Panc1 (cell line): ENCODE data around the gene HYAL2. TPM values are rescaled to one million over a fixed set of nuclear protein-coding genes. Genes with fewer than 3 reads are reported as not detected.

Experiments
- ATAC-seq: fragments of 200-7000 bp; cut with Tn5 transposase; 2 replicates; pipeline ENCODE4 v1.9.1; 2020; ENCODE audit warnings: mild to moderate bottlenecking, moderate library complexity
- BruUV-seq: library from RNA; stranded (reverse); fragments of 400-500 nt; replicated peaks from 2 replicates; lab custom pipeline; 2021; lab: Mats Ljungman, UMichigan
- CTCF ChIA-PET: fragments of 300-600 bp; sonication (Branson Sonifier 250); formaldehyde crosslinking; loops from one replicate; lab custom pipeline; 2022; ENCODE audit warnings: antibody characterized with exemption; lab: Charles Lee
- POLR2A ChIA-PET: fragments of 300-600 bp; sonication (Branson Sonifier 250); formaldehyde crosslinking; loops from one replicate; lab custom pipeline; 2022; ENCODE audit warnings: antibody characterized with exemption; lab: Charles Lee
- DNase-seq: peaks from one replicate; pipeline ENCODE4 v3.0.0-alpha.2; 2010; ENCODE audit warnings: low read depth, low spot score
- H3K27ac ChIP-seq: 2 replicates; pipeline ENCODE4 v1.5.1; 2011; ENCODE audit warnings: mild to moderate bottlenecking, low read length, inconsistent platforms
- H3K27me3 ChIP-seq: fragments of 200-500 bp; sonication (Bioruptor generic); 2 replicates; pipeline ENCODE4 v1.6.0; 2014; ENCODE audit warnings: low read length, inconsistent platforms; ENCODE audit not compliant: control insufficient read depth, insufficient read depth
- H3K36me3 ChIP-seq: fragments of 200-500 bp; sonication (Bioruptor generic); 2 replicates; pipeline ENCODE4 v1.5.1; 2014; ENCODE audit warnings: inconsistent platforms, mild to moderate bottlenecking, low read length, moderate library complexity; ENCODE audit not compliant: control insufficient read depth, insufficient read depth
- H3K4me1 ChIP-seq: 2 replicates; pipeline ENCODE4 v1.5.1; 2011; ENCODE audit warnings: inconsistent platforms, mild to moderate bottlenecking, low read length, moderate library complexity; ENCODE audit not compliant: control insufficient read depth, insufficient read depth
- H3K4me3 ChIP-seq, 2 experiments: 2 replicates each; pipeline ENCODE4 v1.5.1; 2011 to 2012; ENCODE audit warnings: low read depth in 2 of 2, low read length in 2 of 2, mild to moderate bottlenecking in 2 of 2, inconsistent platforms in 1 of 2, moderate library complexity in 1 of 2
- H3K9me3 ChIP-seq: fragments of 200-500 bp; sonication (Bioruptor generic); 2 replicates; pipeline ENCODE4 v1.5.1; 2014; ENCODE audit warnings: low read depth, mild to moderate bottlenecking, inconsistent platforms, low read length, moderate library complexity; ENCODE audit not compliant: control insufficient read depth, insufficient read depth
- CTCF ChIP-seq: fragments of 450-650 bp; IDR thresholded peaks from 2 replicates; pipeline ENCODE4 v1.5.1; 2017; ENCODE audit warnings: mild to moderate bottlenecking
- POLR2AphosphoS5 ChIP-seq: IDR thresholded peaks from 2 replicates; pipeline ENCODE4 v1.6.1; 2012; ENCODE audit warnings: mild to moderate bottlenecking, low read depth, low read length, moderate library complexity
- REST ChIP-seq, 2 experiments: IDR thresholded peaks; 2 replicates each; pipeline ENCODE4 v1.6.1; 2011 to 2012; ENCODE audit warnings: low read depth in 2 of 2, control low read depth in 1 of 2, low read length in 1 of 2, mild to moderate bottlenecking in 1 of 2, moderate library complexity in 1 of 2; ENCODE audit not compliant: insufficient read depth in 1 of 2
- SIN3A ChIP-seq: IDR thresholded peaks from 2 replicates; pipeline ENCODE4 v1.6.1; 2012; ENCODE audit warnings: low read depth, mild to moderate bottlenecking, low read length, moderate library complexity, borderline replicate concordance; ENCODE audit not compliant: insufficient read depth
- TCF7L2 ChIP-seq: IDR thresholded peaks from 2 replicates; pipeline ENCODE4 v1.6.1; 2011; ENCODE audit warnings: mild to moderate bottlenecking, low read depth, low read length, inconsistent platforms
- in situ Hi-C: cut with HindIII; loops from 2 replicates; pipeline ENCODE4 v1.10.0; 2016; ENCODE audit warnings: low sequenced_read_pairs, low pct_unique_long_range_greater_than_20kb
- intact Hi-C: fragments of 100-400 bp; cut with micrococcal nuclease; formaldehyde crosslinking; loops from one replicate; pipeline ENCODE4 v1.10.0; 2022; ENCODE audit not compliant: unreplicated experiment
- total RNA-seq: library from RNA; stranded (reverse); gene quantifications from one replicate; pipeline ENCODE4 v1.2.1, GENCODE V29; 2021; ENCODE audit not compliant: unreplicated experiment

Gene HYAL2
- total RNA-seq, 1 experiment from 2014 or later, result 41.5 TPM

GRCh38 chr3:50337175-50337861 lies 14.8 kb upstream of the HYAL2 start:
- Histone ChIP-seq H3K36me3 (peaks cover 8% of the 10 kb centered on the region; the same call in 1 of the 2 replicates), H3K9me3 (no peaks in the 10 kb centered on the region), H3K4me1 (peaks cover 17% of the 10 kb centered on the region; the same call in 1 of the 2 replicates), H3K27me3 (no peaks in the 10 kb centered on the region), H3K27ac (peak overlapping the region; percentile 95), H3K4me3 (peak overlapping the region; percentile 93 to 99)
- no TSS peak for BruUV-seq
- in situ Hi-C loops (no loop called here), intact Hi-C loops (no loop called here)
- 0 out of 2 replicates have a peak, but pooled peaks have one; percentile 32 for TF ChIP-seq SIN3A
- TF ChIP-seq TCF7L2, result no peak
- TF ChIP-seq REST (IDR thresholded peaks at IDR 0.05; ENCODE audit: insufficient read depth in 1 of 2, low read depth in 2 of 2, low read length in 1 of 2), result 0 out of 4 replicates have a peak, but pooled peaks of 1 of the 2 experiments have one; percentile 19
- peak; percentile 70 for TF ChIP-seq POLR2AphosphoS5
- ATAC-seq (peak; percentile 94), DNase-seq (peak; percentile 84)
- ChIA-PET POLR2A (interaction anchor here (0.8 kb wide), 1 partner anchor 9 kb away, joined by 3 read pairs; the partner anchor contains the start of gene TUSC2), CTCF (interaction anchor here (0.6 kb wide), 1 partner anchor 10 kb away, joined by 8 read pairs; no protein-coding TSS in a partner anchor)

GRCh38 chr3:50336452-50337174 lies 14.1 kb upstream of the HYAL2 start:
- Histone ChIP-seq H3K36me3 (peaks cover 8% of the 10 kb centered on the region; the same call in 1 of the 2 replicates), H3K4me3 (peak overlapping the region; percentile 93 to 99), H3K4me1 (peaks cover 17% of the 10 kb centered on the region; the same call in 1 of the 2 replicates), H3K27ac (peak overlapping the region; percentile 95), H3K27me3 (no peaks in the 10 kb centered on the region), H3K9me3 (no peaks in the 10 kb centered on the region)
- TSS peak; percentile 87 for BruUV-seq
- intact Hi-C loops (no loop called here), in situ Hi-C loops (no loop called here)
- TF ChIP-seq POLR2AphosphoS5 (no peak), REST (IDR thresholded peaks at IDR 0.05; ENCODE audit: insufficient read depth in 1 of 2, low read depth in 2 of 2, low read length in 1 of 2) (no peak), TCF7L2 (no peak), SIN3A (no peak), CTCF (no peak)
- ATAC-seq (peak; percentile 64), DNase-seq (no peak)
- ChIA-PET POLR2A (interaction anchor here (0.6 to 0.8 kb wide), 2 partner anchors 9 to 234 kb away, joined by 3 read pairs; partner anchors contain the start of gene TUSC2), CTCF (no interaction called here)
